Omental fat pad (tissue), 4 donors: ENCODE data around the gene PILRA. TPM values are rescaled to one million over a fixed set of nuclear protein-coding genes. Genes with fewer than 3 reads are reported as not detected.
"Not testable (repeated sequence)": the region's sequence is repeated elsewhere in the genome, so short reads cannot be mapped to it uniquely, and the experiment has no call there.

ENCODE experiments used
- ATAC-seq: fragments of 150-250 bp; one replicate; pipeline ENCODE4 v1.9.1; 2016; ENCODE audit warnings: mild to moderate bottlenecking, moderate library complexity; ENCODE audit not compliant: low FRiP score
- DNase-seq: peaks from one replicate; pipeline ENCODE4 v3.0.0-alpha.2; 2019; ENCODE audit warnings: low spot score
- total RNA-seq, 4 donors: library from RNA; depleted of rRNA; stranded (reverse); fragments of >200 nt; gene quantifications; one replicate each; pipeline ENCODE4 v1.1.0, GENCODE V29; 2016
- TF ChIP-seq, protein P1 (sequence below), 3 donors: fragments of 450-650 bp; IDR thresholded peaks; one replicate each; pipeline ENCODE4 v1.5.1; 2016 to 2017; ENCODE audit warnings: antibody characterized with exemption in 3 of 3, mild to moderate bottlenecking in 3 of 3, moderate library complexity in 2 of 3

PILRA gene
- total RNA-seq, 4 donors from 2014 or later, result 8.6 to 36.9 (median 13.4) TPM

DNA sequence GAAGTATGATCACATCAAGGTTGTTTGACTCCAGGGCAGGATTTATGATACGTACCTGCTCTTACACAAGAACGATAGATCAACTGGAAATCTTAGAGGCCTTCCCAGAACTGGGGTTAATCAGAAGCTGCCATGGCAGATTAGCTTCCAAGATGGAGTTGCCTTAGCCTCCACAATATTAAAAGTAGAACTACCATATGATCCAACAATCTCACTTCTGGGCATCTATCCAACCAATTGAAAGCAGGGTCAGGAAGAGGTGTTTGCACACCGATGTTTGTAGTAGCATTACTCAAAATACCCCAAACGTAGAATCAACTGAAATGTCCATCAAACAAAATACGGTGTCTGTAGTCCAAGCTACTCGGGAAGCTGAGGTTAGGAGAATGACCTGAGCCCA lies 8.8 kb upstream of the PILRA start:
- ATAC-seq (no peak), DNase-seq (no peak)
- TF ChIP-seq, protein P1, sequence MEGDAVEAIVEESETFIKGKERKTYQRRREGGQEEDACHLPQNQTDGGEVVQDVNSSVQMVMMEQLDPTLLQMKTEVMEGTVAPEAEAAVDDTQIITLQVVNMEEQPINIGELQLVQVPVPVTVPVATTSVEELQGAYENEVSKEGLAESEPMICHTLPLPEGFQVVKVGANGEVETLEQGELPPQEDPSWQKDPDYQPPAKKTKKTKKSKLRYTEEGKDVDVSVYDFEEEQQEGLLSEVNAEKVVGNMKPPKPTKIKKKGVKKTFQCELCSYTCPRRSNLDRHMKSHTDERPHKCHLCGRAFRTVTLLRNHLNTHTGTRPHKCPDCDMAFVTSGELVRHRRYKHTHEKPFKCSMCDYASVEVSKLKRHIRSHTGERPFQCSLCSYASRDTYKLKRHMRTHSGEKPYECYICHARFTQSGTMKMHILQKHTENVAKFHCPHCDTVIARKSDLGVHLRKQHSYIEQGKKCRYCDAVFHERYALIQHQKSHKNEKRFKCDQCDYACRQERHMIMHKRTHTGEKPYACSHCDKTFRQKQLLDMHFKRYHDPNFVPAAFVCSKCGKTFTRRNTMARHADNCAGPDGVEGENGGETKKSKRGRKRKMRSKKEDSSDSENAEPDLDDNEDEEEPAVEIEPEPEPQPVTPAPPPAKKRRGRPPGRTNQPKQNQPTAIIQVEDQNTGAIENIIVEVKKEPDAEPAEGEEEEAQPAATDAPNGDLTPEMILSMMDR (IDR thresholded peaks at IDR 0.05), result no peak

DNA sequence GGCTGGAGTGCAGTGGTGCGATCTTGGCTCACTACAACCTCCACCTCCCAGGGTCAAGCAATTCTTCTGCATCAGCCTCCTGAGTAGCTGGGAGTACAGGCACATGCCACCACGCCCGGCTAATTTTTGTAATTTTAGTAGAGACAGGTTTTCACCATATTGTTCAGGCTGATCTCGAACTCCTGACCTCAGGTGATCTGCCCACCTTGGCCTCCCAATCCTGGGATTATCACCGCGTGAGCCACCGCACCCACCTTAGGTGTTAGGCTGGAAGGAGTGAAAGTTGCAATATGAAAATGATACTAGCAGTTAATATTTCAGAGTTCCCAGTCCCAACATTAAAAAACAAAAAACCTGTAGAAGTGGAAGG lies 7.3 kb upstream of the PILRA start:
- ATAC-seq, DNase-seq: not testable (repeated sequence)

DNA sequence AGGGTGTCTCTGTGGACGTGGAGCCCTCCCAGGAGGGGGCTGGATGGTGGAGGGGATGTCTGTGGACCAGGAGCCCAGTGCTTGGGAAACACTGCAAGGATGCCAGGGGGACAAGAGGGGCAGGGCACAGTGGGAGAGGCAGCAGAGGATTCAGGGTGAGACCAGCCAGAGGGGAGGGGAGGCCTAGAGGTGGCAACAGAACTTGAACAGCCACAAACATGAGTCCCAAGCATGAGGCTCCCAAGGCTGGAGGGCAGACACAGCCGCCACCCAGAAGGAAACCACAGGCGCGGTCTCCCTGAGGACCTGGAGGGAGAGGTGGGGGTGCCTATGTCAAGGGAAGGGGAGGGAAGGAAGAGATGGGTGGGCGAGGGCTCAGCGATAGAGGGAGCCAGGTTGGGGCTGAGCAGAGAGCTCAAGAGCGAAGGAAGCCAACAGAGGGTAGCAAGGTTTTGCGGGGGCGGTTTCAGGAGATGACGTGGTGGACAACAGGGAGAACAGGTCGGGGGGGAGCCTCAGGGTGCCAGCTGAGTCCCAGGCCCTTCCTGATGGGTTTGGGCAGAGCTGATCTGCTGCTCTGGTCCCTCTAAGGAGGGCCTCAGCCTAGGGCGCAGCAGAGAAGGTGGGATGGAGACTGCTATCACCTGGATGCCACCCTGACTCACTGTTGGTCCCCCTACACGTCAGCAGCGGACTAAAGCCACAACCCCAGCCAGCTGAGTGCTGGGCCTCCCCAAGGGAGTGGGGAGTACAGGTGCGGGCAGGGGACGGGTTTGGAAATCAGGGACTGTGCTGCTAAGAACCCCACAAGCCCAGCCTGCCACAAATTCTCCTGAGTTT lies 6.7 kb upstream of the PILRA start:
- ATAC-seq (no peak), DNase-seq (no peak)
- TF ChIP-seq, protein P1 (IDR thresholded peaks at IDR 0.05), result no peak

DNA sequence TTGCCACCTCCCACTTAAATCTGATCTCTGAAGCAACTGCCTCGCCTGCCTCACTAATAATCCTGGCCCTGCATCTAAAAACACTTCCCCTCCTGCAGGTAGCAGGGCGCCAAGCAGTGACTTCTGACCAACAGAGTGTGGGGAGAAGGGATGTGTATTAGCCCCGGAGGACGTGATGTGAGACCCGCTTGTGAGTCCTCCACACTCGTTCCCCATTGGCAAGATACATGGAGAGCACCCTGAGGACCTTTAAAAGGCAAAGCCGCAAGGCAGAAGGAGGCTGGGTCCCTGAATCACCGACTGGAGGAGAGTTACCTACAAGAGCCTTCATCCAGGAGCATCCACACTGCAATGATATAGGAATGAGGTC lies 6.1 kb upstream of the PILRA start:
- TF ChIP-seq, protein P1 (IDR thresholded peaks at IDR 0.05), result no peak
- DNase-seq (no peak), ATAC-seq (no peak)

DNA sequence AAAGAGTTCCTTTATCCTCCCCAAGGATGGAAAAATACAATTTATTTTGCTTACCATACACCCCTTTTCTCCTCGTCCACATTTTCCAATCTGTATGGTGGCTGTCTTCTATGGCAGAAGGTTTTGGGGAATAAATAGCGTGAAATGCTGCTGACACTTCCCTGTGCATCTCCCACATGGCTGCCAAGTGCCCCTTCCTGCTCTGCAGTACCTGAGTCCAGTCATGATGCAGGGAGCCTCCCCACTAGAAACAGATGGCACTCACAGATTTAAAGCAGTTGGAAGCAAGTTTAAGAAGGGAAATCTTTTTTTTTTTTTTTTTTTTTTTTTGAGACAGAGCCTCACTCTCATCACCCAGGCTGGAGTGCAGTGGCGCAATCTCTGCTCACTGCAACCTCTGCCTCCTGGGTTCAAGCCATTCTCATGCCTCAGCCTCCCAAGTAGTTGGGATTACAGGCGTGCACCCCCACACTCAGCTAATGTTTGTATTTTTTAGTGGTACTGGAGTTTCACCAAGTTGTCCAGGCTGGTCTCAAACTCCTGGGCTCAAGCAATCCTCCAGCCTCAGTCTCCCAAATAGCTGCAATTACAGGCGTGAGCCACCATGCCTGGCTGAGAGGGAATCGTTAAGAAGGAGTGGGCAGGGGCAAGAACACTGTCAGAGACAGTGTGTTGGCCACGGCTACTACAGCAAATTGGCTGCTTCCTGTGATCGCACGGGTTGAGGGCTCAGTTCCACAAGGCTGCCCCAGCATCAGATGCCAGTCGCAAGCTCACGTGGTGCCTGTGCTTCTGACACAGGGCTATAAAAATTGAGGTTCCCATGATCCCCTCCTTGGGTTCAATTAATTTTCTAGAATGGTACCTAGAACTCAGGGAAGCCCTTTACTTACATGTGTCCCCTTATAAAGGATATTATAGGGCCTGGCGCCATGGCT lies 5.3 kb upstream of the PILRA start:
- no peak for ATAC-seq
- TF ChIP-seq, protein P1 (IDR thresholded peaks at IDR 0.05), result no peak
- DNase-seq, result no peak

DNA sequence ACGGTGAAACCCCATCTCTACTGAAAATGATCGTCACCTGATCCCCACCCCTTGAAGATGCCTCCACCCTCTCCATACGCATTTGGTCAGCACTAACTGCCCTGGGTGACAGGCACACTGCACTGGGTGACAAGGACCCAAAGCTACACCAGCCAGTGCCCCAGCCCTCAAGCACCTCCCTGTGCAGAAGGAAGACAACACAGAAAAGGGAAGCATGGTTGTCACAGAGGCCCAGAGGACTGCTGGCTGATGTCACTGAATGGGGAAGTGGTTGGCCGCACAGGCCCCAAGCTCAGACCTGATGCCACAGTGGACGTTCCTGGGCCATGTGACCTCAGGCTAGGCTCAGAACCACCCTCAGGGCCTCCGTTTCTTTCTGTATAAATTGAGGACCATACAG lies 4.2 kb upstream of the PILRA start:
- no peak for DNase-seq
- ATAC-seq, result peak; percentile 28
- TF ChIP-seq, protein P1 (IDR thresholded peaks at IDR 0.05), result no peak

DNA sequence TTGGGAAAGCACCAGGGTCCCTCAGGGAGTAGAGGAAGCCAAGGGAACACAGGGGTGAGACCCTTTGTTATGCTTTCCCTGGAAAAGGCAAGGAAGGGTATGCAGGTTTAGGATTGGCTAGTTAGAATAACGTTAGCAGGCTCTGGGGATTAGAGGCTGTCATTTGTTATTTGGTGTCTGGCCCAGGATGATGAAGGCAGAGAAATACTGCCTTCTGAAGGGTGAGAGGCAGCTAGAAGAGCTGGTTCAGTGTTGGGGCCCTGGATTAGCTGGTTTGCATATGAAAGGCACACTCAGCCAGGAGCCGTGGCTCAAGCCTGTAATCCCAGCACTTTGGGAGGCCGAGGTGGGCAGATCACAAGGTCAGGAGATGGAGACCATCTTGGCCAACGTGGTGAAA lies 3.0 kb upstream of the PILRA start:
- no peak for DNase-seq
- ATAC-seq, result no peak
- TF ChIP-seq, protein P1 (IDR thresholded peaks at IDR 0.05), result no peak
